ENCODE data around the gene DNAJC5G.

GRCh38 chr2:27264753-27265535 lies 10.3 kb upstream of the DNAJC5G start:
- peak; percentile 76 for TF ChIP-seq ZBTB7A (CRISPR knock-in tag; IDR thresholded peaks at IDR 0.05)
- TF ChIP-seq SIN3A (IDR thresholded peaks at IDR 0.05; ENCODE audit: borderline replicate concordance, low read depth, low read length) = 0 out of 2 replicates have a peak, but pooled peaks have one; percentile 36
- peak; percentile 56; the same call in 1 of the 2 replicates for TF ChIP-seq ZNF256 (CRISPR knock-in tag; conservative IDR thresholded peaks at IDR 0.05)
- no peak for TF ChIP-seq HNF4G (IDR thresholded peaks at IDR 0.05; ENCODE audit: borderline replicate concordance, low read depth, low read length)
- peak; percentile 66; the same call in 1 of the 2 replicates for TF ChIP-seq HNF4G (CRISPR knock-in tag; IDR thresholded peaks at IDR 0.05; ENCODE audit: borderline replicate concordance, low read depth)
- TF ChIP-seq POLR2A (IDR thresholded peaks at IDR 0.05; ENCODE audit: insufficient read depth in 1 of 2, low read depth in 2 of 2, low read length in 2 of 2) = no peak
- TF ChIP-seq RFX5 (IDR thresholded peaks at IDR 0.05; ENCODE audit: low read depth, low read length) = no peak
- TF ChIP-seq MXI1 (IDR thresholded peaks at IDR 0.05; ENCODE audit: borderline replicate concordance, low read depth, low read length) = no peak
- TF ChIP-seq MAFK (conservative IDR thresholded peaks at IDR 0.05 in 1 of 2, IDR thresholded peaks at IDR 0.05 in 1 of 2; ENCODE audit: low read length in 2 of 2) = no peak
- no peak for TF ChIP-seq ARNT (IDR thresholded peaks at IDR 0.05)
- no peak for TF ChIP-seq NFIC (IDR thresholded peaks at IDR 0.05; ENCODE audit: low read length)
- TF ChIP-seq EHMT2 (IDR thresholded peaks at IDR 0.05; ENCODE audit: borderline replicate concordance, low read depth, low read length) = no peak
